ENCODE measurements around the gene KCNJ10. TPM values are rescaled to one million over a fixed set of nuclear protein-coding genes. Genes with fewer than 3 reads are reported as not detected.

Gene KCNJ10
- total RNA-seq, 1 donor from 2014 or later = not detected

DNA sequence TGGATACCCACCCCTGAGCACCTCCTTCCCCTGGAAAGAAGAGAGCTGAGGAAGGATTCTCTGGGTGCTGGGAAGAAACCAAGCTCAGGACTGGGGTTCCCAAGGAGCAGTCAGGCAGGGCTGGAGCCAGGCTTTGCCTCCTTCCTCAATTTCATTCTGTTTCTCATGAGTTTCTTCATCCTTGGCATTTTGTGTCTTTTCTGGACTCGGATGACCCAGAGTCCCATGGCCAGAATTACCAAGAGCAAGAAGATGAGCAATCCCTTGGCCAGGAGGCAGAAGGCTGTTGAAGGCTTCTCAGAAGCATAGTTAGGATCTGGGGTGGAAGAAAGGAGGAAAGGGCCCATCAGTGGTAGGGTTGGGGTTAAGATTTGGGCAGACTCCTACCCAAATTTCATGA is 118.4 kb downstream of the KCNJ10 start:
- Mint-ChIP-seq H3K9me3 (no peaks in the 10 kb centered on the region), H3K27ac (no peak overlapping the region), H3K27me3 (peaks cover 25% of the 10 kb centered on the region), H3K36me3 (no peaks in the 10 kb centered on the region), H3K4me1 (ENCODE audit: unreplicated experiment) (peaks cover 11% of the 10 kb centered on the region), H3K4me3 (no peak overlapping the region)
- no peak for DNase-seq (ENCODE audit: extremely low spot score, unreplicated experiment)
- TF ChIP-seq, protein P1, sequence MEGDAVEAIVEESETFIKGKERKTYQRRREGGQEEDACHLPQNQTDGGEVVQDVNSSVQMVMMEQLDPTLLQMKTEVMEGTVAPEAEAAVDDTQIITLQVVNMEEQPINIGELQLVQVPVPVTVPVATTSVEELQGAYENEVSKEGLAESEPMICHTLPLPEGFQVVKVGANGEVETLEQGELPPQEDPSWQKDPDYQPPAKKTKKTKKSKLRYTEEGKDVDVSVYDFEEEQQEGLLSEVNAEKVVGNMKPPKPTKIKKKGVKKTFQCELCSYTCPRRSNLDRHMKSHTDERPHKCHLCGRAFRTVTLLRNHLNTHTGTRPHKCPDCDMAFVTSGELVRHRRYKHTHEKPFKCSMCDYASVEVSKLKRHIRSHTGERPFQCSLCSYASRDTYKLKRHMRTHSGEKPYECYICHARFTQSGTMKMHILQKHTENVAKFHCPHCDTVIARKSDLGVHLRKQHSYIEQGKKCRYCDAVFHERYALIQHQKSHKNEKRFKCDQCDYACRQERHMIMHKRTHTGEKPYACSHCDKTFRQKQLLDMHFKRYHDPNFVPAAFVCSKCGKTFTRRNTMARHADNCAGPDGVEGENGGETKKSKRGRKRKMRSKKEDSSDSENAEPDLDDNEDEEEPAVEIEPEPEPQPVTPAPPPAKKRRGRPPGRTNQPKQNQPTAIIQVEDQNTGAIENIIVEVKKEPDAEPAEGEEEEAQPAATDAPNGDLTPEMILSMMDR (conservative IDR thresholded peaks at IDR 0.05) = no peak

DNA sequence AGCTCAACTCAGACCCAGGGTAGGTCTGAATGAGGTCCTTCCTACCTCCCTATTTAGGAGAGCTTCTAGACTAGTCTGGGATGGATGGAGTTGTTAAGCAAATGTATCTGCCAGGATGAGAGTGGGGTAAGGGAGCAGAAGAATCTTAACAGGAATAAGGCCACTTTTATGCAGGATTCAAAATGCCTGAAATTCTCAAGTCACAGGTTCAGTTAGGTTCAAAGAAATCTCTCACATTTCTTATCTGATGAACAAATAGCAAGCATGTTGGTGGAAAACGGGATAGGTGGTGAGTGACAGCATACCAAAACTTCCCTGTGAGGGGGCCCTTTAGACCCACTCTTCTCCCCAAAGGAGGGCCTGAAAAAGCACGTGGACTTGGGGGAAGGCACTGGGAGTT is 118.9 kb downstream of the KCNJ10 start:
- H3K9me3 Mint-ChIP-seq = no peaks in the 10 kb centered on the region
- peaks cover 16% of the 10 kb centered on the region for H3K4me1 Mint-ChIP-seq (ENCODE audit: unreplicated experiment)
- no peak for DNase-seq (ENCODE audit: extremely low spot score, unreplicated experiment)
- TF ChIP-seq, protein P1 (conservative IDR thresholded peaks at IDR 0.05) = no peak
- no peak overlapping the region for H3K4me3 Mint-ChIP-seq
- H3K27ac Mint-ChIP-seq = no peak overlapping the region
- H3K27me3 Mint-ChIP-seq = peaks cover 25% of the 10 kb centered on the region
- H3K36me3 Mint-ChIP-seq = no peaks in the 10 kb centered on the region

DNA sequence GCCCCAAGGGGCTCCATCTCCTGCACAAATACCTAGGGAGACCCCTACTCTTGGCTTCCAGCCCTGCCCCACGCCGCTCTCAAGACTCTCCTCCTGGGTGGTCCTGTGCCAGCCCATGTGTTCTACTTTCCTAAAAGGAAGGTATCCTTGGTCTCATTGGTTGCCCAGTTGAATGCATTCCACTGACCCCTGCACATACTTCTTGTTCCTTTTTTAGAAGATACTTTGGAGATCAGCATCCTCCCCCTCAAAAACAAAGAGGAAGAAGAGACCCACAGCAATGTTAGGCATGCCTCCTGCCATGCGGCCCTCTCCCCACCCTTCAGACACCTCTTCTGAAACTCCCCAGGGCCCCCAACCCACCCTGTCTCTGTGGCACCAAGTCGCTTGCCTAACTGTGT is 120.0 kb downstream of the KCNJ10 start:
- TF ChIP-seq, protein P1 (conservative IDR thresholded peaks at IDR 0.05) = no peak
- H3K4me1 Mint-ChIP-seq (ENCODE audit: unreplicated experiment) = peaks cover 21% of the 10 kb centered on the region
- no peaks in the 10 kb centered on the region for H3K36me3 Mint-ChIP-seq
- H3K27me3 Mint-ChIP-seq = peaks cover 25% of the 10 kb centered on the region
- DNase-seq (ENCODE audit: extremely low spot score, unreplicated experiment) = no peak
- H3K9me3 Mint-ChIP-seq = no peaks in the 10 kb centered on the region
- no peak overlapping the region for H3K4me3 Mint-ChIP-seq
- no peak overlapping the region for H3K27ac Mint-ChIP-seq

DNA sequence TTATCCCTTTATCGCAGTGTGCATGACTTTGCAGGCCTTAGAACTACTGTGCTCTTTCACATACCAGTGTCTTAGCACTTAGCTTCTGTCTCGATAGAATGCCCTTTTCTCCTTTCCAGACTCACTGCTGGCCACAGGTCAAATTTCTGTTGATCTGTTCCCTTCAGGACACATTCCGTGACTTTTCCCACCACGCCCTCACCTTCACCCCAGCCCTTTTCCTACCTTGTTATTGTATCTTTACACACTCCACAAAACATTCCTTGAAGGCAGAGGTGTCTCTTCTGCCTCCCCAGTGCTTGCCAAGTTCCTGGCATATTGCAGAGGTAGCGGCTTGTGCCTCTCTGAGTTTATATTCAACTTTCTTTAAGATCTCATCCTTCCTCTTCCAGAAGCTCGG is 120.8 kb downstream of the KCNJ10 start:
- no peak overlapping the region for H3K27ac Mint-ChIP-seq
- peaks cover 25% of the 10 kb centered on the region for H3K4me1 Mint-ChIP-seq (ENCODE audit: unreplicated experiment)
- DNase-seq (ENCODE audit: extremely low spot score, unreplicated experiment) = no peak
- TF ChIP-seq, protein P1 (conservative IDR thresholded peaks at IDR 0.05) = no peak
- H3K9me3 Mint-ChIP-seq = no peaks in the 10 kb centered on the region
- H3K36me3 Mint-ChIP-seq = no peaks in the 10 kb centered on the region
- H3K27me3 Mint-ChIP-seq = peaks cover 22% of the 10 kb centered on the region
- no peak overlapping the region for H3K4me3 Mint-ChIP-seq

Other genes starting within 250 kb of the KCNJ10 start
- not detected in 2 replicates for gene SLAMF8, start 243.3 kb downstream of the KCNJ10 start, total RNA-seq (ENCODE audit: low replicate concordance)
- gene VSIG8, start 207.5 kb downstream of the KCNJ10 start, total RNA-seq (ENCODE audit: low replicate concordance) = not detected in 2 replicates
- 1.0 and 2.8 TPM in 2 replicates for gene CFAP45, start 170.0 kb downstream of the KCNJ10 start, total RNA-seq (ENCODE audit: low replicate concordance)
- gene TAGLN2, start 144.7 kb downstream of the KCNJ10 start, total RNA-seq (ENCODE audit: low replicate concordance) = 138 and 208 TPM in 2 replicates
- gene IGSF9, start 124.5 kb downstream of the KCNJ10 start, total RNA-seq (ENCODE audit: low replicate concordance) = 36.4 and 44.3 TPM in 2 replicates
- gene SLAMF9, start 115.9 kb downstream of the KCNJ10 start, total RNA-seq (ENCODE audit: low replicate concordance) = not detected in 2 replicates
- 9.4 and 12.0 TPM in 2 replicates for gene PIGM, start 38.2 kb downstream of the KCNJ10 start, total RNA-seq (ENCODE audit: low replicate concordance)
- gene KCNJ9, start 11.4 kb upstream of the KCNJ10 start, total RNA-seq (ENCODE audit: low replicate concordance) = not detected in 2 replicates
- 27.7 and 33.2 TPM in 2 replicates for gene IGSF8, start 28.5 kb upstream of the KCNJ10 start, total RNA-seq (ENCODE audit: low replicate concordance)
- 0.26 and 14.5 TPM in 2 replicates for gene ATP1A2, start 45.6 kb upstream of the KCNJ10 start, total RNA-seq (ENCODE audit: low replicate concordance)
- gene ATP1A4, start 81.4 kb upstream of the KCNJ10 start, total RNA-seq (ENCODE audit: low replicate concordance) = 0.27 and 1.3 TPM in 2 replicates
- 0.46 and 1.4 TPM in 2 replicates for gene CASQ1, start 120.4 kb upstream of the KCNJ10 start, total RNA-seq (ENCODE audit: low replicate concordance)
- gene PEA15, start 135.2 kb upstream of the KCNJ10 start, total RNA-seq (ENCODE audit: low replicate concordance) = 67.7 and 72.8 TPM in 2 replicates
- 127 and 154 TPM in 2 replicates for gene DCAF8, start 192.4 kb upstream of the KCNJ10 start, total RNA-seq (ENCODE audit: low replicate concordance)
- 50.4 and 66.9 TPM in 2 replicates for gene PEX19, start 215.0 kb upstream of the KCNJ10 start, total RNA-seq (ENCODE audit: low replicate concordance)

Measured in type B pancreatic cell (in vitro differentiated cells).